Kidney epithelial cell (primary cell): ENCODE measurements around the gene C9. TPM values are rescaled to one million over a fixed set of nuclear protein-coding genes. Genes with fewer than 3 reads are reported as not detected.

Experiments used
- DNase-seq: peaks from one replicate; pipeline ENCODE4 v3.0.0-alpha.2; 2010; ENCODE audit warnings: low read depth
- H3K27me3 ChIP-seq: 2 replicates; pipeline ENCODE4 v1.6.0; 2011; ENCODE audit warnings: low read length; ENCODE audit not compliant: control insufficient read depth, insufficient read depth
- H3K36me3 ChIP-seq: 2 replicates; pipeline ENCODE4 v1.5.1; 2011; ENCODE audit warnings: low read length; ENCODE audit not compliant: control insufficient read depth, insufficient read depth
- H3K4me3 ChIP-seq: 2 replicates; pipeline ENCODE4 v1.5.1; 2011; ENCODE audit warnings: low read depth, mild to moderate bottlenecking, control low read depth, low read length
- CTCF ChIP-seq: IDR thresholded peaks from 2 replicates; pipeline ENCODE4 v1.5.1; 2011; ENCODE audit warnings: mild to moderate bottlenecking, moderate library complexity, low read length, control low read depth, inconsistent platforms; ENCODE audit not compliant: insufficient read depth, poor library complexity, severe bottlenecking
- total RNA-seq: library from RNA; depleted of rRNA; stranded (reverse); fragments of >200 nt; gene quantifications from 2 replicates; pipeline ENCODE4 v1.2.3, GENCODE V29; 2015

Gene C9
- total RNA-seq, 1 donor from 2014 or later = not detected

- no peak for TF ChIP-seq CTCF
- Histone ChIP-seq H3K36me3 (no peaks in the 10 kb centered on the region), H3K4me3 (no peak overlapping the region), H3K27me3 (no peaks in the 10 kb centered on the region)
- DNase-seq = no peak
These were observed 31.2 kb upstream of the C9 start for GRCh38 chr5:39395521-39395920.

GRCh38 chr5:39394946-39395345 lies 30.7 kb upstream of the C9 start:
- Histone ChIP-seq H3K27me3 (no peaks in the 10 kb centered on the region), H3K4me3 (no peak overlapping the region), H3K36me3 (no peaks in the 10 kb centered on the region)
- no peak for DNase-seq
- no peak for TF ChIP-seq CTCF

- DNase-seq = no peak
- no peaks in the 10 kb centered on the region for H3K36me3 ChIP-seq
- TF ChIP-seq CTCF = no peak
- no peaks in the 10 kb centered on the region for H3K27me3 ChIP-seq
- H3K4me3 ChIP-seq = no peak overlapping the region
These were observed 26.6 kb upstream of the C9 start for GRCh38 chr5:39390945-39391344.

- no peak for TF ChIP-seq CTCF
- no peaks in the 10 kb centered on the region for H3K36me3 ChIP-seq
- no peak for DNase-seq
These were observed 23.0 kb upstream of the C9 start for GRCh38 chr5:39387293-39387692.

GRCh38 chr5:39384271-39384670 lies 20.0 kb upstream of the C9 start:
- Histone ChIP-seq H3K27me3 (no peaks in the 10 kb centered on the region), H3K36me3 (no peaks in the 10 kb centered on the region), H3K4me3 (no peak overlapping the region)
- no peak for DNase-seq
- TF ChIP-seq CTCF = no peak

More at GRCh38 chr5:39387293-39387692, 23.0 kb upstream of the C9 start:
- Histone ChIP-seq H3K4me3 (no peak overlapping the region), H3K27me3 (no peaks in the 10 kb centered on the region)

GRCh38 chr5:39381376-39381775 lies 17.1 kb upstream of the C9 start:
- Histone ChIP-seq H3K27me3 (no peaks in the 10 kb centered on the region), H3K4me3 (no peak overlapping the region), H3K36me3 (no peaks in the 10 kb centered on the region)
- TF ChIP-seq CTCF = no peak
- no peak for DNase-seq
